SK-N-MC (cell line): ENCODE results near the gene FAM24B.

Experiments used
- EZH2 ChIP-seq: fragments of 200-600 bp; sonication (generic); IDR thresholded peaks from one replicate; pipeline ENCODE4 v1.6.1; 2017; ENCODE audit warnings: antibody characterized with exemption
- POLR2AphosphoS5 ChIP-seq: IDR thresholded peaks from 2 replicates; pipeline ENCODE4 v1.6.1; 2012; ENCODE audit warnings: mild to moderate bottlenecking, low read depth, low read length, borderline replicate concordance

GRCh38 chr10:122812751-122813150 is 66.6 kb downstream of the FAM24B start:
- TF ChIP-seq EZH2: no peak
- TF ChIP-seq POLR2AphosphoS5: no peak
